ENCODE results near the gene FBXO21.

Gene FBXO21

DNA sequence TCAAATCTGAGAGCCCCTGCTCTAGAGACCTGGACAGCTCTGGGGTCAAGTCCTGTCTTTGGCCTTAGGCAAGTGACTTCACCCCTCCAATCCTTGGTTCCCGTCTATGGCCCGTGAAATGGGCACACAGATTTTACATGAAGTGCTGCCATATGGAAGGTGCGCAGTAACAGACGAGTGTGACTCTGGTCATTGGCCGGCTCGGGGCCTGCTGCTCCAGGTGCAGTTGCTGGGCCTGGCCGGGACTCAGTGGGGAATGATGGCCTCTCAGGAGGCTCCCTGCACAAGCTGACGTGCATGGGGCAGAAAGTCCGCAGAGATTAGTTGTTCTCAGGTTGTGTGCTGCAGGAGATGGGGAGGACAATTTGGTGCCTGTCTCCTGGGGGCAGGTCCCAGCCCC is 77.0 kb downstream of the FBXO21 start:
- no peak overlapping the region for H3K9ac ChIP-seq (ENCODE audit: low read depth, low read length, poor library complexity, severe bottlenecking)
- H3K9me3 ChIP-seq (ENCODE audit: insufficient read depth, low read depth, low read length), result no peaks in the 10 kb centered on the region
- H3K79me2 ChIP-seq (ENCODE audit: insufficient read depth, low read length), result no peaks in the 10 kb centered on the region
- H3K9me2 ChIP-seq (replicated peaks; ENCODE audit: low read depth, low read length), result no peaks in the 10 kb centered on the region
- H3K27me3 ChIP-seq (ENCODE audit: insufficient read depth, low read length, poor library complexity, severe bottlenecking), result no peaks in the 10 kb centered on the region
- H4K20me1 ChIP-seq (ENCODE audit: insufficient read depth, low read length, poor library complexity, severe bottlenecking), result no peaks in the 10 kb centered on the region
- H2AFZ ChIP-seq (ENCODE audit: low read length), result no peak overlapping the region
- H3K4me1 ChIP-seq (ENCODE audit: insufficient read depth, low read length, poor library complexity, severe bottlenecking), result peaks cover 14% of the 10 kb centered on the region
- no peaks in the 10 kb centered on the region for H3F3A ChIP-seq (ENCODE audit: low read depth)
- no peaks in the 10 kb centered on the region for H3K36me3 ChIP-seq (ENCODE audit: insufficient read depth, low read length)
- TF ChIP-seq, protein P1, sequence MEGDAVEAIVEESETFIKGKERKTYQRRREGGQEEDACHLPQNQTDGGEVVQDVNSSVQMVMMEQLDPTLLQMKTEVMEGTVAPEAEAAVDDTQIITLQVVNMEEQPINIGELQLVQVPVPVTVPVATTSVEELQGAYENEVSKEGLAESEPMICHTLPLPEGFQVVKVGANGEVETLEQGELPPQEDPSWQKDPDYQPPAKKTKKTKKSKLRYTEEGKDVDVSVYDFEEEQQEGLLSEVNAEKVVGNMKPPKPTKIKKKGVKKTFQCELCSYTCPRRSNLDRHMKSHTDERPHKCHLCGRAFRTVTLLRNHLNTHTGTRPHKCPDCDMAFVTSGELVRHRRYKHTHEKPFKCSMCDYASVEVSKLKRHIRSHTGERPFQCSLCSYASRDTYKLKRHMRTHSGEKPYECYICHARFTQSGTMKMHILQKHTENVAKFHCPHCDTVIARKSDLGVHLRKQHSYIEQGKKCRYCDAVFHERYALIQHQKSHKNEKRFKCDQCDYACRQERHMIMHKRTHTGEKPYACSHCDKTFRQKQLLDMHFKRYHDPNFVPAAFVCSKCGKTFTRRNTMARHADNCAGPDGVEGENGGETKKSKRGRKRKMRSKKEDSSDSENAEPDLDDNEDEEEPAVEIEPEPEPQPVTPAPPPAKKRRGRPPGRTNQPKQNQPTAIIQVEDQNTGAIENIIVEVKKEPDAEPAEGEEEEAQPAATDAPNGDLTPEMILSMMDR (conservative IDR thresholded peaks at IDR 0.05; ENCODE audit: low read length), result no peak
- TF ChIP-seq EZH2phosphoT487 (IDR thresholded peaks at IDR 0.05; ENCODE audit: borderline replicate concordance), result no peak
- no peak overlapping the region for H3K4me3 ChIP-seq (ENCODE audit: low read length, poor library complexity, severe bottlenecking)
- no peak overlapping the region for H3K4me2 ChIP-seq (ENCODE audit: low read depth, low read length, poor library complexity, severe bottlenecking)

DNA sequence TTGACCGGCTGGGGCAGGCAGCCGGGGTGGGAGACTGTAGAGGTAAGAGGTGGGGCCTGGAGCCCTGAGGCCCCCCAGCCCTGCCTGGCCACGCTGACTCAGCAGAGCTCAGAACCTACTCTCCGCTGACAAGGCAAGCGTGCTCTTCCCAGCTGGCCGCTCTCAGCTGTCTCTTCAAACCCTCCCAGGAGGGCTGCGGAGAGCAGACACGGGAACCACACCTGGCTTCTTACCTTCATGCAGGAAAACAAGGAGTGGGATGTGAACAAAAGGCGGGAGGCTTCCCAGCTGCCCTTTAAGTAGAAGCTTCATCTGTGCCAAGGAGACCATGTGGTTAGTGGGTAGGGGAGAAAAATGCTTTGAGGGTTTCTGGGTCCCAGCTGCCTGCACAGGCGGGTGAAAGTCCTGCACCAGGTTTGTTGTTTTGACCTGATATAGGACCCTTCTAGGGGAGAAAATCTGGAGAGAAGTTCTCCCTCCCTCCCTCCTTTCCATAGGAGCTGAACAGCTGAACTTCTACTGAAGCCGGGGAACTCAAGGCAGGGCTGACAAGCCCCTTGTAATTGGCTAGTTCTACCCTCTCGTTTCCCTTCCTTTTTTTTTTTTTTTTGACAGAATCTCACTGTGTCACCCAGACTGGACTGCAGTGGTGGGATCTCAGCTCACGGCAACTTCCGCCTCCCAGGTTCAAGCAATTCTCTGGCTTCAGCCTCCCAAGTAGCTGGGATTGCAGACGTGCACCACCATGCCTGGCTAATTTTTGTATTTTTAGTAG is 78.3 kb downstream of the FBXO21 start:
- Histone ChIP-seq H3K9ac (ENCODE audit: low read depth, low read length, poor library complexity, severe bottlenecking) (peak overlapping the region; percentile 6), H3F3A (ENCODE audit: low read depth) (no peaks in the 10 kb centered on the region), H2AFZ (ENCODE audit: low read length) (no peak overlapping the region), H3K27me3 (ENCODE audit: insufficient read depth, low read length, poor library complexity, severe bottlenecking) (no peaks in the 10 kb centered on the region), H3K9me2 (replicated peaks; ENCODE audit: low read depth, low read length) (no peaks in the 10 kb centered on the region), H3K79me2 (ENCODE audit: insufficient read depth, low read length) (no peaks in the 10 kb centered on the region), H3K9me3 (ENCODE audit: insufficient read depth, low read depth, low read length) (no peaks in the 10 kb centered on the region), H3K4me2 (ENCODE audit: low read depth, low read length, poor library complexity, severe bottlenecking) (peak overlapping the region; percentile 48), H3K4me1 (ENCODE audit: insufficient read depth, low read length, poor library complexity, severe bottlenecking) (peaks cover 14% of the 10 kb centered on the region), H3K4me3 (ENCODE audit: low read length, poor library complexity, severe bottlenecking) (no peak overlapping the region), H4K20me1 (ENCODE audit: insufficient read depth, low read length, poor library complexity, severe bottlenecking) (no peaks in the 10 kb centered on the region), H3K36me3 (ENCODE audit: insufficient read depth, low read length) (no peaks in the 10 kb centered on the region)
- no peak for TF ChIP-seq EZH2phosphoT487 (IDR thresholded peaks at IDR 0.05; ENCODE audit: borderline replicate concordance)
- TF ChIP-seq, protein P1 (conservative IDR thresholded peaks at IDR 0.05; ENCODE audit: low read length), result no peak

DNA sequence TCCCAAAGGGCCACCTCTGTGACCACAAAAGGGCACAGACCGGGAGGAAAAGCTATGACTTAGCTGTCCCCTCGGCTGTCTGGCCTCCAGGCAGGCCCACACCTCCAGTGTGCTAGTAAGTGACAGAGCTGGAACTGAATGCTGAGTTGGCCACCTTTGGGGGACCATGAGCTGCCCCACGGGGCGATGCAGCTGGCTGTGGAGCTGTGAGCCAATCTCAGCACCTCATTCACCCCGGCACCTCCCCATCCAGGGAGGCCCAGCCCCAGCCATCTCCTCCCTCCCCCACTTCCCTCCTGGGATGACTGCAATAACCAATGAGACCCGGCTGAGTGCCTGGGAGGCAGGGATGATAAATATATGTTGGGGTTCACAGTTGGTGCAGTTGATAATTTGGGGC is 78.9 kb downstream of the FBXO21 start:
- no peaks in the 10 kb centered on the region for H3F3A ChIP-seq (ENCODE audit: low read depth)
- H4K20me1 ChIP-seq (ENCODE audit: insufficient read depth, low read length, poor library complexity, severe bottlenecking), result no peaks in the 10 kb centered on the region
- H3K79me2 ChIP-seq (ENCODE audit: insufficient read depth, low read length), result no peaks in the 10 kb centered on the region
- no peaks in the 10 kb centered on the region for H3K27me3 ChIP-seq (ENCODE audit: insufficient read depth, low read length, poor library complexity, severe bottlenecking)
- H3K9ac ChIP-seq (ENCODE audit: low read depth, low read length, poor library complexity, severe bottlenecking), result no peak overlapping the region
- no peak overlapping the region for H2AFZ ChIP-seq (ENCODE audit: low read length)
- H3K9me3 ChIP-seq (ENCODE audit: insufficient read depth, low read depth, low read length), result no peaks in the 10 kb centered on the region
- no peaks in the 10 kb centered on the region for H3K36me3 ChIP-seq (ENCODE audit: insufficient read depth, low read length)
- no peak for TF ChIP-seq EZH2phosphoT487 (IDR thresholded peaks at IDR 0.05; ENCODE audit: borderline replicate concordance)
- TF ChIP-seq, protein P1 (conservative IDR thresholded peaks at IDR 0.05; ENCODE audit: low read length), result no peak
- no peak overlapping the region for H3K4me3 ChIP-seq (ENCODE audit: low read length, poor library complexity, severe bottlenecking)
- peak overlapping the region; percentile 48 for H3K4me2 ChIP-seq (ENCODE audit: low read depth, low read length, poor library complexity, severe bottlenecking)
- no peaks in the 10 kb centered on the region for H3K9me2 ChIP-seq (replicated peaks; ENCODE audit: low read depth, low read length)
- H3K4me1 ChIP-seq (ENCODE audit: insufficient read depth, low read length, poor library complexity, severe bottlenecking), result peaks cover 14% of the 10 kb centered on the region

All from Loucy (cell line).